H7 (cell line): ENCODE measurements around the gene PAX7. TPM values are rescaled to one million over a fixed set of nuclear protein-coding genes. Genes with fewer than 3 reads are reported as not detected.
"Not testable (repeated sequence)": the region's sequence is repeated elsewhere in the genome, so short reads cannot be mapped to it uniquely, and the experiment has no call there.

Experiments
- DNase-seq: peaks from one replicate; pipeline ENCODE4 v3.0.0; 2012
- H3K27me3 ChIP-seq: 2 replicates; pipeline ENCODE4 v1.6.0; 2011; ENCODE audit warnings: mild to moderate bottlenecking, low read length; ENCODE audit not compliant: control insufficient read depth, insufficient read depth
- H3K36me3 ChIP-seq: replicated peaks from 2 replicates; pipeline ENCODE4 v1.5.1; 2011; ENCODE audit warnings: low read length; ENCODE audit not compliant: control insufficient read depth, insufficient read depth
- H3K4me3 ChIP-seq: 2 replicates; pipeline ENCODE4 v1.5.1; 2011; ENCODE audit warnings: low read depth, mild to moderate bottlenecking, control low read depth, low read length, moderate library complexity; ENCODE audit not compliant: insufficient read depth
- total RNA-seq: library from RNA; depleted of rRNA; stranded (reverse); fragments of >200 nt; shearing (Covaris generic); gene quantifications from 2 replicates; pipeline ENCODE4 v1.2.3, GENCODE V29; 2014

PAX7 gene
- total RNA-seq, 1 experiment from 2014 or later, result 1.6 TPM

DNA sequence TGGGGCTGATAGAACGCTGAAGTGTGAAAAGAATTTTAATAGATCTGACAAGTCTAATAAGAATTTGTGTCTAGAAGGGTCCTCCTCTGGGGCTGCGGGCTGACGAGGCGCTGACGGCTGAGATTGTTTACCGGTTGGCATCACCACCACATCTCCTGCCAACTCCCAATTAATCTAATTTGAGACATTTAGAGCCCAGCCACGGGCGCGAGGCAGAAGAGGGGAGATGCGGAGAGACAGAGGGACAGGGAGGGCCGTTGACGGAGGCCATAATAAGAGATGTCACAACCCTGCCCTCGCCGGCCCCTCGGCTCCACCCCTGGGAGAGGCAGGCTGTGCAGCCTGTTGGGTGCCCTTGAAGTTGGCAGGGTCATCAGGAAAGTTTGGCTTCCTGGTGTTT is 109.3 kb downstream of the PAX7 start:
- no peak for DNase-seq
- peaks cover under 1% of the 10 kb centered on the region for H3K27me3 ChIP-seq
- H3K36me3 ChIP-seq, result no peaks in the 10 kb centered on the region
- no peak overlapping the region for H3K4me3 ChIP-seq

- Histone ChIP-seq H3K36me3 (no peaks in the 10 kb centered on the region), H3K27me3 (peaks cover 2% of the 10 kb centered on the region), H3K4me3 (no peak overlapping the region)
- no peak for DNase-seq
Measured at GRCh38 chr1:18740617-18741016, 110.0 kb downstream of the PAX7 start.

GRCh38 chr1:18743233-18743632 is 112.6 kb downstream of the PAX7 start:
- Histone ChIP-seq H3K27me3 (peaks cover 2% of the 10 kb centered on the region), H3K36me3 (no peaks in the 10 kb centered on the region), H3K4me3 (no peak overlapping the region)
- DNase-seq, result peak; percentile 90

GRCh38 chr1:18744381-18744780 is 113.7 kb downstream of the PAX7 start:
- not testable (repeated sequence) for DNase-seq, H3K36me3 ChIP-seq, H3K4me3 ChIP-seq, H3K27me3 ChIP-seq

DNA sequence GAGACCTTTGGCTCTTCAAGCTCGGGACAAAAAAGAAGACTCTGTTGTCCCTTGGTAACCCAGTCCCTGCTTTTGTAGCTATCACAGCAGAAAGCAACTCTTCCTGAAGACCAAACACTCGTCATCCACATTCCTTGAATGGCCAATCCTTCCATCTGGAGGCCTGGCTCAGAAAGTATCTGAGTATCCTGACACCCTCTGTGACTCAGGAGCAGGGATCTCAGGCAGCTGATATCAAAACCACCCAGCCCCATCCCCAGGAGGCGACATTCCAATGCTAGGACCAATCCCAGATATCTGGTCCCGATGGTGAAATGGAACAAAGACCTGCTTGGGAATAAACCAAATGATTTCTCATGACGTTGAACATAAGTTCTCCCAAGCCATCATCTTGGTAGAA is 116.3 kb downstream of the PAX7 start:
- Histone ChIP-seq H3K4me3 (no peak overlapping the region), H3K36me3 (no peaks in the 10 kb centered on the region), H3K27me3 (peaks cover 5% of the 10 kb centered on the region)
- no peak for DNase-seq

DNA sequence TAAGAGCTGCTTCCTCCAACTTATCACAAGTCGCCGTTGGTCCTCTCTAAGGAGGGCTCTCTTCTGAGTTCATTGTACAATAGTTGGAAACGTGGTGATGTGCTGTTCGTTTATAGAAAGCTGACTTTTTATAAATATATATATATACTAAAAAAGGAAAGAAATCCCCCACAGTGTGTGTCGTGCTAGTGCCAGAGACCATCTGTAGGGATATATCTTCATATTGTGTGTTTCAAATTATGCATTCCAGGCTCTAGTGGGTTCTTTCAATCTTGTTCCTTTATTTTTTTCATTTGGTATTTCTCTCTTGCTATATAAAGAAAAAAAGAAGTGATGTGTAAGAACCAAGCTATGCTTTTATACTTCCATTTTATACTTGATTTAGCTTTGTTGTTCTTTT is 117.0 kb downstream of the PAX7 start:
- no peak for DNase-seq
- H3K36me3 ChIP-seq, result no peaks in the 10 kb centered on the region
- no peak overlapping the region for H3K4me3 ChIP-seq
- H3K27me3 ChIP-seq, result peaks cover 5% of the 10 kb centered on the region; the same call in 1 of the 2 replicates

GRCh38 chr1:18748435-18748834 is 117.8 kb downstream of the PAX7 start:
- DNase-seq, result no peak
- H3K4me3 ChIP-seq, result no peak overlapping the region
- peaks cover 5% of the 10 kb centered on the region; the same call in 1 of the 2 replicates for H3K27me3 ChIP-seq
- no peaks in the 10 kb centered on the region for H3K36me3 ChIP-seq

- Histone ChIP-seq H3K27me3 (peaks cover 7% of the 10 kb centered on the region; the same call in 1 of the 2 replicates), H3K36me3 (no peaks in the 10 kb centered on the region), H3K4me3 (no peak overlapping the region)
- no peak for DNase-seq
Measured at GRCh38 chr1:18749569-18749968, 118.9 kb downstream of the PAX7 start.

GRCh38 chr1:18750600-18750999 is 120.0 kb downstream of the PAX7 start:
- Histone ChIP-seq H3K36me3 (no peaks in the 10 kb centered on the region), H3K4me3 (no peak overlapping the region), H3K27me3 (peaks cover 5% of the 10 kb centered on the region; the same call in 1 of the 2 replicates)
- DNase-seq, result no peak

- peaks cover 5% of the 10 kb centered on the region; the same call in 1 of the 2 replicates for H3K27me3 ChIP-seq
- no peak overlapping the region for H3K4me3 ChIP-seq
- no peaks in the 10 kb centered on the region for H3K36me3 ChIP-seq
- no peak for DNase-seq
Measured at GRCh38 chr1:18751425-18751824, 120.8 kb downstream of the PAX7 start.

- H3K4me3 ChIP-seq, result no peak overlapping the region
- no peaks in the 10 kb centered on the region for H3K36me3 ChIP-seq
- DNase-seq, result no peak
- peaks cover 5% of the 10 kb centered on the region; the same call in 1 of the 2 replicates for H3K27me3 ChIP-seq
Measured at GRCh38 chr1:18752409-18752808, 121.8 kb downstream of the PAX7 start.

DNA sequence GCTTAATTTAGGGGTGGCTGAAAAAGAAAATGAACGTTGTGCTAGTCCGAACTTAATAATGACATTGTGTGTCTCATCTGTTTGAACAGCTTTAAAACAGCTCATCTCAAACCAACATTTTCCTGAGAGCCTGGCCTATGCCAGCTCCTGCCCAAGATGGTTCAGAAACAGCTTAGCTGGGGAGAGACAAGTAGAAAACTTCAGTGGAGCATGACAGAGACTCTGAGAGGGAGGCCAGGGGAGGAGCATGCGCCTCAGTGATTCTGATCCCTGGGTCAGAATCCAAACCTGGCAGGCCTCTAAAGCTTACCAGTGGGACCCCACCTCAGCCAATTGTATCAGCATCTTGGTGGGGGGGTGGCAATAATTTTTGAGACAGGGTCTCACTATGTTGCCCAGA is 129.5 kb downstream of the PAX7 start:
- no peaks in the 10 kb centered on the region for H3K36me3 ChIP-seq
- H3K27me3 ChIP-seq, result no peaks in the 10 kb centered on the region; the same call in 1 of the 2 replicates
- DNase-seq, result no peak
- no peak overlapping the region for H3K4me3 ChIP-seq

DNA sequence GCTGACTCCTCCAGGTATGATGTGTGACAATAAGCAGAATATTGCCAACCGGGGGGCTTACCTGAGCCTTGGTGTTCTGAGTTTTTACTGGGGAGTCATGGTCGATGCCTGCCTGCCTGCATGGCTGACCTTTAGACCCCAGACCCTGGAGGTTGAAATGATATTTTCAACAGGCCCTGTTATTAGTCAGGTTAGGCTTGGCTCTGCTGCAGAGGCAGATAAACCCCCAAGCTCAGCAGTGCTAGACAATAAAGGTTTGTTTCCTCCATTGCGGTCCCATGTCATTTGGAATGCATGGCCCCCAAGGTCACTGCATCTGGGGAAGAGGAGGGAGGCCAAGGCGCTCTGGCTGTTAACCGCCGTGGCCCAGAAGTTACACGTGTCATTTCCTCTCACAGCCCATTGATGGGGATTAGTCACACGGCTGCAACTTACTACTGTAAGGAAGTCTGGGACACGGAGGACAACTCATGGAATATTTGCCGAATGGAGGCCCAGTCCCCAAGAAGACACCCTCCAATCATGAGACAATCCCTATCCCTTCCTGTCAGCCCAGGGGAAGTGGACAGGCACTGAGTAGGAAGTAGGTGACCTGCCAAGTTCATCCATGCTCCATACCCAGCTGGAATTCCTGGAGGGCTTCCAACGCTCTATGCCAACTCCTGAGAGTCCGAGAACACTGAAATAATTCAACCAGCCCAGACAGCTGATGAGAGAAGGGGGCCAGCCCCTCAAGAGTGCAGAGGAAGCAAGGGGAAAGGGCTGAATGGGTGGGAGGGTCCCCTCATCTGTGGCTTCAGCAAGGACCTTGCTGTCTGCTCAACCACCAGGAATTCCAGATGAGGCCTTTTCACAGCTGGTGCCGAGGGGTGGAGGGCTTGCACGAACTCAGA is 131.5 kb downstream of the PAX7 start:
- no peak for DNase-seq
- H3K36me3 ChIP-seq, result no peaks in the 10 kb centered on the region
- H3K27me3 ChIP-seq, result no peaks in the 10 kb centered on the region; the same call in 1 of the 2 replicates
- H3K4me3 ChIP-seq, result no peak overlapping the region

DNA sequence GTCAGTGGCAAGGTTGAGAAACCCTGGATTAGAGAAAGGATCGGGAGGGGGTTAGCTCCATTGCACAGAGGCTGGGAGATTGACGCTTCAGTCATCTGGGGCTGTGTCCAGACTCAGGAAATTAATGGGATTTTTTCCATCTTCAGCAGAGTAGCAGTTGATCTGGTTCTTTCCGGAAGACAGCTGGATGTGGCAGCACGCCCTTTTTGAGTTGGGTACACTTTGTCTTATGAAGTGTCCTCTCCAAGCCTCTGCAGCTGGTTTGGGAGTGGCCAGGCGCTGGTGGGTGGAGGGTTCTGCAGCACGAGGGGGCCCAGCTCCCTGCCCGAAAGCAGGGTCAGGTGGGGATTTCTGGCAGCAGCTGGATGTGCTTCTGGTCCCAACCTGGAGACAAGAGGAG is 133.7 kb downstream of the PAX7 start:
- no peaks in the 10 kb centered on the region; the same call in 1 of the 2 replicates for H3K27me3 ChIP-seq
- no peaks in the 10 kb centered on the region for H3K36me3 ChIP-seq
- no peak for DNase-seq

DNA sequence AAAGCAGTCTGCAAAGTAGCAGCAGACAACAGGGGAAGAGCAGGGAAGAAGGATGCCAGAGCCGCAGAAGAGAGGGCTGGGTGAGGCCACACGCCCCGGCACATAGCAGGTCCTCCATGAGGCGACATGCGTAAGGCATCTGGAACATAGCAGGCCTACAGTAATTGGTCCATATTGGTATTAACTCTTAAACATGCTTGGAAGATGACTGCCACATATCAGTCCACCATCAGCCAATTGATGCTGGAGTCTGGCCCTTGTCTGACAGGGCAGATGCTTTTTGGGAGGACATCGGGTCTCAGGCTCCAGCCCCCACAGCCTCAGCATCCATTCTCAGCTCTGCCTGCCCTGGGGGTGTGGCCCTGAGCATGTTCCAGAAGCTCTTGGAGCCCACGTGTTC is 135.1 kb downstream of the PAX7 start:
- DNase-seq, result no peak
- Histone ChIP-seq H3K4me3 (no peak overlapping the region), H3K36me3 (no peaks in the 10 kb centered on the region), H3K27me3 (no peaks in the 10 kb centered on the region; the same call in 1 of the 2 replicates)

More for the DNA sequence above, 133.7 kb downstream of the PAX7 start:
- H3K4me3 ChIP-seq, result no peak overlapping the region
